Parathyroid adenoma (tissue), 2 donors: ENCODE data around the gene GID8.

ENCODE experiments used
- H2AFZ ChIP-seq: fragments of 300-600 bp; sonication (generic); one replicate; pipeline ENCODE4 v1.7.0; 2017; ENCODE audit warnings: antibody characterized with exemption, mild to moderate bottlenecking
- H3K27ac ChIP-seq: fragments of 300-600 bp; sonication (generic); one replicate; pipeline ENCODE4 v1.7.0; 2017
- H3K27me3 ChIP-seq: fragments of 300-600 bp; sonication (generic); one replicate; pipeline ENCODE4 v1.7.0; 2017; ENCODE audit warnings: low read length; ENCODE audit not compliant: control insufficient read depth, insufficient read depth
- H3K36me3 ChIP-seq: fragments of 300-600 bp; sonication (generic); one replicate; pipeline ENCODE4 v1.7.0; 2017; ENCODE audit warnings: low read length; ENCODE audit not compliant: control insufficient read depth, insufficient read depth
- H3K4me1 ChIP-seq: fragments of 300-600 bp; sonication (generic); one replicate; pipeline ENCODE4 v1.7.0; 2017; ENCODE audit warnings: control low read depth
- H3K4me2 ChIP-seq: fragments of 300-600 bp; sonication (generic); one replicate; pipeline ENCODE4 v1.7.0; 2017; ENCODE audit warnings: low read length
- H3K4me3 ChIP-seq: fragments of 300-600 bp; sonication (generic); one replicate; pipeline ENCODE4 v1.7.0; 2017; ENCODE audit warnings: low read depth, low read length
- H3K79me2 ChIP-seq: fragments of 300-600 bp; sonication (generic); one replicate; pipeline ENCODE4 v1.7.0; 2017; ENCODE audit warnings: control low read depth
- H3K9ac ChIP-seq: fragments of 300-600 bp; sonication (generic); one replicate; pipeline ENCODE4 v1.7.0; 2017; ENCODE audit warnings: mild to moderate bottlenecking
- H3K9me3 ChIP-seq: fragments of 300-600 bp; sonication (generic); one replicate; pipeline ENCODE4 v1.7.0; 2017; ENCODE audit warnings: low read length; ENCODE audit not compliant: control insufficient read depth
- CTCF ChIP-seq: fragments of 300-600 bp; sonication (generic); IDR thresholded peaks from one replicate; pipeline ENCODE4 v1.7.0; 2017; ENCODE audit warnings: antibody characterized with exemption, mild to moderate bottlenecking
- donor health status: primary hyperparathyroidism.

GID8 gene

GRCh38 chr20:62979310-62979709, 41.4 kb downstream of the GID8 start:
- no peak overlapping the region for H2AFZ ChIP-seq
- no peak overlapping the region for H3K9ac ChIP-seq
- peaks cover 7% of the 10 kb centered on the region for H3K27me3 ChIP-seq
- H3K36me3 ChIP-seq: no peaks in the 10 kb centered on the region
- H3K4me2 ChIP-seq: no peak overlapping the region
- TF ChIP-seq CTCF: no peak
- H3K79me2 ChIP-seq: no peaks in the 10 kb centered on the region
- no peak overlapping the region for H3K4me3 ChIP-seq
- H3K9me3 ChIP-seq: no peaks in the 10 kb centered on the region
- H3K4me1 ChIP-seq: no peaks in the 10 kb centered on the region
- H3K27ac ChIP-seq: no peak overlapping the region

GRCh38 chr20:62979876-62980373, 42.0 kb downstream of the GID8 start:
- Histone ChIP-seq H3K4me1 (no peaks in the 10 kb centered on the region), H3K36me3 (no peaks in the 10 kb centered on the region), H3K4me2 (no peak overlapping the region), H3K9ac (no peak overlapping the region), H3K4me3 (no peak overlapping the region), H3K9me3 (no peaks in the 10 kb centered on the region), H3K27me3 (peaks cover 6% of the 10 kb centered on the region), H2AFZ (no peak overlapping the region), H3K79me2 (no peaks in the 10 kb centered on the region), H3K27ac (no peak overlapping the region)
- no peak for TF ChIP-seq CTCF

- H3K4me3 ChIP-seq: no peak overlapping the region
- no peaks in the 10 kb centered on the region for H3K79me2 ChIP-seq
- H3K36me3 ChIP-seq: no peaks in the 10 kb centered on the region
- peaks cover 4% of the 10 kb centered on the region for H3K27me3 ChIP-seq
- no peaks in the 10 kb centered on the region for H3K4me1 ChIP-seq
- H3K9ac ChIP-seq: no peak overlapping the region
- H3K4me2 ChIP-seq: no peak overlapping the region
- no peak for TF ChIP-seq CTCF
- H2AFZ ChIP-seq: no peak overlapping the region
- no peaks in the 10 kb centered on the region for H3K9me3 ChIP-seq
- H3K27ac ChIP-seq: no peak overlapping the region
These were observed 42.5 kb downstream of the GID8 start for GRCh38 chr20:62980380-62980960.

- H3K4me1 ChIP-seq: no peaks in the 10 kb centered on the region
These were observed 43.0 kb downstream of the GID8 start for GRCh38 chr20:62980970-62981369.

More at GRCh38 chr20:62980970-62981369, 43.0 kb downstream of the GID8 start:
- no peak overlapping the region for H3K9ac ChIP-seq
- H3K9me3 ChIP-seq: no peaks in the 10 kb centered on the region
- H2AFZ ChIP-seq: no peak overlapping the region
- H3K36me3 ChIP-seq: no peaks in the 10 kb centered on the region
- H3K4me2 ChIP-seq: no peak overlapping the region
- H3K79me2 ChIP-seq: no peaks in the 10 kb centered on the region
- peaks cover 4% of the 10 kb centered on the region for H3K27me3 ChIP-seq
- no peak for TF ChIP-seq CTCF
- H3K4me3 ChIP-seq: no peak overlapping the region
- H3K27ac ChIP-seq: no peak overlapping the region
